Measurements from ENCODE around the gene DOK3. TPM values are rescaled to one million over a fixed set of nuclear protein-coding genes. Genes with fewer than 3 reads are reported as not detected.

DOK3 gene
- polyA plus RNA-seq, 4 donors: 3.1 to 6.0 (median 4.1) TPM

DNA sequence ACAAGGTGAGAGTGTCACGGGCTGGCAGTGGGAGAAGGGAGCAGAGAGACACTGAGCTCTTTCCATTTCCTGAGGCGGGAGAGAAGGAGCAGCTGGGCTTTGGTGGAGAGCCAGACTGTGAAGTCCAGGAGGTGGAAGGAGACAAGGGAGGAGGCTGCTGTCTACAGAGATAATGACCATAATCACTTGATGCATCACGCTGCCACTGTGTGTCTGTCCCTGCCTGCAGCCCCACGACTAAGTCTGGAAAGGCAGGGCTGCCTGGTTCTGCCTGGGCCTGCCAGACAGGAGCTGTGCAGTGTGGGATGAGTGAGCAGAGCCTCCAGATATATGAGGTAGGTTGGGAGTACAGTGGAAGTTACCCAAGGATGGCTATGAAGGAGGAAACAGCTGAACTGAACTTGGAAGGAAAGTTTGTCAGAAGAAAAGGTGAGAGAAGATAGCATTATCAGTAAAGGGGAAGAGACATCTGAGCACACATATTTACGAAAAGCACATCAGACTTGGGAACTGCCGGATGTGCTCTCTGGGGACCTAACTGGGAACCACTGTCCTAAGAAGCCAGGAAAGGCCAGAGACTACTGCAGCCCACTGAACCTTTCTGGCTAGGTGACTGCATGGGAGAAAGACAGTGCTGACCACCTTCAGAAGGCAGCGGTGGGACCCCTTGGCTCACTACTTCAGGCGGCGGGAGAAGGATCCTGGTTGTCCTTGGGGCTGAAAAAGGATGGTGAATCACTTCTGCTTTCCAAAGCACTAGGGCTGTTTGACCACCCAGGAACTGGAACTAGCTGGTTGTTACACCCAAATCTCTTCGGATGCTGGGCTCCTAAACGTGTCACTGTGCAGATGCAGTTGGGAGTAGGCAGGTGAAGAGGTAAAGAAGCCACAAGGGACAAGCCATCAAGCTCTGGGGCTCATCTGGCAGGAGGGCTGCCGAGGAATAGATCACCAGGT is 19.9 kb upstream of the DOK3 start:
- no peak for FAIRE-seq
- H3K27ac ChIP-seq (ENCODE audit: low read depth in 1 of 3, low read length in 2 of 3): no peak overlapping the region

DNA sequence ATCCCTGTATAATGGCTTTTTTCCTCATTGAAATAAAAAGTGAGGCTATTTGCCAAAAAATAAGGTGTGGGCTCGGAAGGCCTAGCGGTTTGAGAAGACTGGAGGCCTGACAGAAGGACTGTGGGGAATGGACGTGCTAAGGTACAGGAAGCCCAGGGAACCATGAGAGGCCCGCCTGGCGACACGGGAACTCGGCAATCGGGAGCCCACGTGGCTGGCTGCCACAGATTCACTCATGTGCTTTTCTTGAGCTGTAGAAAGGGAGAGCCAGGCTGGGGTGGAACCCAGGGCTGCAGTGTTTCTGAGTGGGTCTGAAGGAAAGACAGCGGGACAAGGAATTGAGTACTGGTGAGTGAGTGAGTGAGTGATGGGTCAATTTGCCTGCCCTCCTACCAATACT is 19.0 kb upstream of the DOK3 start:
- H3K9me3 ChIP-seq (ENCODE audit: control insufficient read depth in 2 of 2, insufficient read depth in 1 of 2, low read depth in 1 of 2, low read length in 1 of 2): no peaks in the 10 kb centered on the region
- peaks cover 6 to 98% (median 25%) of the 10 kb centered on the region in 3 donors for H3K36me3 ChIP-seq (ENCODE audit: control insufficient read depth in 3 of 3, insufficient read depth in 2 of 3, low read depth in 1 of 3, low read length in 3 of 3)
- H3K27me3 ChIP-seq (ENCODE audit: control insufficient read depth in 3 of 3, insufficient read depth in 3 of 3, low read length in 3 of 3): no peaks in the 10 kb centered on the region
- no peak overlapping the region for H3K27ac ChIP-seq (ENCODE audit: low read depth in 1 of 3, low read length in 2 of 3)
- FAIRE-seq (no peak), DNase-seq (no peak)
- 89 to 94% (median 91%) methylated on average over 10 of the region's 10 CpGs for WGBS, 3 donors
- no peaks in the 10 kb centered on the region for H3K4me1 ChIP-seq (ENCODE audit: control insufficient read depth in 3 of 3, insufficient read depth in 2 of 3, low read depth in 1 of 3, low read length in 2 of 3)
- no peak overlapping the region for H3K4me3 ChIP-seq (ENCODE audit: low read depth in 1 of 3, low read length in 3 of 3)

More for the DNA sequence above, 19.9 kb upstream of the DOK3 start:
- WGBS, 3 donors: 89 to 92% (median 91%) methylated on average over 12 of the region's 12 CpGs
- no peaks in the 10 kb centered on the region for H3K4me1 ChIP-seq (ENCODE audit: control insufficient read depth in 3 of 3, insufficient read depth in 2 of 3, low read depth in 1 of 3, low read length in 2 of 3)
- DNase-seq: no peak
- H3K27me3 ChIP-seq (ENCODE audit: control insufficient read depth in 3 of 3, insufficient read depth in 3 of 3, low read length in 3 of 3): no peaks in the 10 kb centered on the region
- no peak overlapping the region for H3K4me3 ChIP-seq (ENCODE audit: low read depth in 1 of 3, low read length in 3 of 3)
- H3K9me3 ChIP-seq (ENCODE audit: control insufficient read depth in 2 of 2, insufficient read depth in 1 of 2, low read depth in 1 of 2, low read length in 1 of 2): no peaks in the 10 kb centered on the region
- H3K36me3 ChIP-seq (ENCODE audit: control insufficient read depth in 3 of 3, insufficient read depth in 2 of 3, low read depth in 1 of 3, low read length in 3 of 3): peaks cover 6 to 95% (median 24%) of the 10 kb centered on the region in 3 donors

DNA sequence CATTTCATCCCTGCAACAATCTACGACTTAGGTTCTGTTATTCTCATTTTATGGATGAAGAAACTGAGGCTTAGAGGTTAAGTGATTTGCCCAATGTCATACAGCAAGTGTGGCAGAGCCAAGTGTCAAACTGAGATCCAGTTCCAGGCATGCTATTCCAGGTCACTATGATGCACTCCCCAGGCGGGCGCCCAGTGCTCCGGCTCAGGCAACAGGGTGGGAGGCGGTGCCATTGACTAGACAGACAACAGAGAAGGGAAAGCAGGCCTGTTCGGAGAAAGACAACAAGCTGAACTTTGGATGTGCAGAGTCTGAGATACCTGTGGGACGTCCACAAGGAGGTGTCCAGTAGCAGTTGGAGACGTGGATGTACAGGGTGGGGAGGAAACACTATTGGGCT is 18.0 kb upstream of the DOK3 start:
- peaks cover 6 to 93% (median 29%) of the 10 kb centered on the region in 3 donors for H3K36me3 ChIP-seq (ENCODE audit: control insufficient read depth in 3 of 3, insufficient read depth in 2 of 3, low read depth in 1 of 3, low read length in 3 of 3)
- FAIRE-seq (no peak), DNase-seq (no peak)
- no peaks in the 10 kb centered on the region for H3K4me1 ChIP-seq (ENCODE audit: control insufficient read depth in 3 of 3, insufficient read depth in 2 of 3, low read depth in 1 of 3, low read length in 2 of 3)
- no peak overlapping the region for H3K27ac ChIP-seq (ENCODE audit: low read depth in 1 of 3, low read length in 2 of 3)
- H3K9me3 ChIP-seq (ENCODE audit: control insufficient read depth in 2 of 2, insufficient read depth in 1 of 2, low read depth in 1 of 2, low read length in 1 of 2): no peaks in the 10 kb centered on the region
- WGBS, 3 donors: 93 to 97% (median 96%) methylated on average over 8 of the region's 8 CpGs
- H3K4me3 ChIP-seq (ENCODE audit: low read depth in 1 of 3, low read length in 3 of 3): no peak overlapping the region
- no peaks in the 10 kb centered on the region for H3K27me3 ChIP-seq (ENCODE audit: control insufficient read depth in 3 of 3, insufficient read depth in 3 of 3, low read length in 3 of 3)

DNA sequence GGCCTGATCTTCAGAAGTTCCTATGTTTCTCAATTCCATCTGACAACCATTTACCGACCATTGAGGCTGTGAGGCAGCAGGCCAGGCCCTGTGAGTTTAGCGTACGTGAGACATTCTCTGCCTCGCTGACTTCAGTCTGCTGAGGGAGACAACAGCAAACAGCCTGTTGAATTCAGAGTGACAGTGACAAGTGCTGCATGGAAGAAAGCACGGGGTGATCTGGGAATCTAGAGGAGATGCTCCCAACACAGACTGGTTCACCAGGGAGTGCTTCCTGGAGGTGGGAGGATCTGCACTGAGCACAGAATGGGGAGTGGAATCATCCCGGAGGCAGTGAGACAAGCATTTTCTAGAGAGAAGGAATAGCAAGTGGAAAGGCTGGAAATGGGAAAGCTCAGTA is 17.2 kb upstream of the DOK3 start:
- H3K4me3 ChIP-seq (ENCODE audit: low read depth in 1 of 3, low read length in 3 of 3): no peak overlapping the region
- no peak for FAIRE-seq
- no peak for DNase-seq
- 90 to 92% (median 90%) methylated on average over 6 of the region's 6 CpGs for whole genome bisulfite sequencing, 3 donors
- peaks cover 6 to 89% (median 29%) of the 10 kb centered on the region in 3 donors for H3K36me3 ChIP-seq (ENCODE audit: control insufficient read depth in 3 of 3, insufficient read depth in 2 of 3, low read depth in 1 of 3, low read length in 3 of 3)
- no peaks in the 10 kb centered on the region for H3K4me1 ChIP-seq (ENCODE audit: control insufficient read depth in 3 of 3, insufficient read depth in 2 of 3, low read depth in 1 of 3, low read length in 2 of 3)
- no peak overlapping the region for H3K27ac ChIP-seq (ENCODE audit: low read depth in 1 of 3, low read length in 2 of 3)
- no peaks in the 10 kb centered on the region for H3K27me3 ChIP-seq (ENCODE audit: control insufficient read depth in 3 of 3, insufficient read depth in 3 of 3, low read length in 3 of 3)
- no peaks in the 10 kb centered on the region for H3K9me3 ChIP-seq (ENCODE audit: control insufficient read depth in 2 of 2, insufficient read depth in 1 of 2, low read depth in 1 of 2, low read length in 1 of 2)

DNA sequence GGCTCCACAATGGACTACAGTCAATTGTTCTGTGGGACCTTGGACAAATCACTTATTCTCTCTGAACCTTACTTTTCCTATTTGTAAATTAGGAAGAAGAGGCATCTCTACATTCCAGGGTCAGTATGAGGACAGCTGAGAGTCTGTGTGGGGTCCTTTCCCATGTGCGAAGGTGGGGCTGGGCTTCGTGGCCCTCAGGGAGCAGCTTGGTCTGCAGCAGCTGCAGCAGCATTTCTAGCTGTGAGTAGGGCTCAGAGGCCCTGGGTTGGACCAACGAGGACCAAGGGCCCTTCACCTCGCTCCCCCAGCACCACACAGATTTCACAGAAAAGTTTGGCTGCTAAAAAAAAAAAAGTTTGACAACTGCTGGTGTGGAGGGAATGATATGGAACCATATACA is 16.6 kb upstream of the DOK3 start:
- Histone ChIP-seq H3K9me3 (ENCODE audit: control insufficient read depth in 2 of 2, insufficient read depth in 1 of 2, low read depth in 1 of 2, low read length in 1 of 2) (no peaks in the 10 kb centered on the region), H3K36me3 (ENCODE audit: control insufficient read depth in 3 of 3, insufficient read depth in 2 of 3, low read depth in 1 of 3, low read length in 3 of 3) (peaks cover 5 to 89% (median 26%) of the 10 kb centered on the region in 3 donors), H3K27me3 (ENCODE audit: control insufficient read depth in 3 of 3, insufficient read depth in 3 of 3, low read length in 3 of 3) (no peaks in the 10 kb centered on the region), H3K4me1 (ENCODE audit: control insufficient read depth in 3 of 3, insufficient read depth in 2 of 3, low read depth in 1 of 3, low read length in 2 of 3) (no peaks in the 10 kb centered on the region), H3K4me3 (ENCODE audit: low read depth in 1 of 3, low read length in 3 of 3) (no peak overlapping the region), H3K27ac (ENCODE audit: low read depth in 1 of 3, low read length in 2 of 3) (no peak overlapping the region)
- DNase-seq (no peak), FAIRE-seq (no peak)
- WGBS, 3 donors: 94 to 96% (median 95%) methylated on average over 4 of the region's 4 CpGs

DNA sequence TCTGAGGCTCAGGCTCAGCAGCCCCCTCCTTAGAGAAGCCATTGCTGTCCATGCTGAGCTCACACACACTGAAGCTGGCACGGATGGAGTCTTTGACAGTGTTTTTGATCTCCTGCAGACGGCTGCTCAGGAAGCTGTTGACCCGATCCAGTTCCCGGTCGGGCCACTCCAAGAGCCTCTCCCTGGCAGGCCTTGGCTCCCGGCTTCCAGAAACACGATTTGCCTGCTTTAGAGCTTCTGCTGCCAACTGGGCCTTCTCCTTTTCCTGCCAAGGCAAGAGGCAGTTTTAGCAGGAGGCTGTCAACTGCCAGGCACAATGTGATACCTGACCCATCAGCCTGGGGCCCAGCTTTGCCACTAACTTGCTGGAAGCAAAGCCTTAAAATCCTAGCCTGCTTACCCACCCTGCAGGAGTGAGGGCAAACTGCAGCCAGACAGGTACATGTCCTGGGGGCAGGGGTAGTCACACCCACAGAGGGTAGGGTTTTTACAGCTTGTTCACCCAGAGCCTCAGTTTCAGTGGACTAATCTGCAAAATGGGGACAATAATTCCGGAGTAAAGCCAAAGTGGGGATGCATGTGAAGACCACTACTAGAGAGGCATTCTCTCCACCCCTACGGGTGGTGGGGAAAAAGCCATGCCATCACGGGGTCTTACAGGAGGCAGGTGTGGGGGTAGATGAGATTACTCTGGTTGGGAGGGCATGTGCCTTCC is 15.5 kb upstream of the DOK3 start:
- WGBS, 3 donors: 88 to 95% (median 92%) methylated on average over 10 of the region's 10 CpGs
- DNase-seq (no peak), FAIRE-seq (no peak)
- no peaks in the 10 kb centered on the region for H3K9me3 ChIP-seq (ENCODE audit: control insufficient read depth in 2 of 2, insufficient read depth in 1 of 2, low read depth in 1 of 2, low read length in 1 of 2)
- no peaks in the 10 kb centered on the region for H3K27me3 ChIP-seq (ENCODE audit: control insufficient read depth in 3 of 3, insufficient read depth in 3 of 3, low read length in 3 of 3)
- peaks cover 9 to 89% (median 29%) of the 10 kb centered on the region in 3 donors for H3K36me3 ChIP-seq (ENCODE audit: control insufficient read depth in 3 of 3, insufficient read depth in 2 of 3, low read depth in 1 of 3, low read length in 3 of 3)
- H3K4me1 ChIP-seq (ENCODE audit: control insufficient read depth in 3 of 3, insufficient read depth in 2 of 3, low read depth in 1 of 3, low read length in 2 of 3): no peaks in the 10 kb centered on the region
- no peak overlapping the region for H3K4me3 ChIP-seq (ENCODE audit: low read depth in 1 of 3, low read length in 3 of 3)
- no peak overlapping the region for H3K27ac ChIP-seq (ENCODE audit: low read depth in 1 of 3, low read length in 2 of 3)

DNA sequence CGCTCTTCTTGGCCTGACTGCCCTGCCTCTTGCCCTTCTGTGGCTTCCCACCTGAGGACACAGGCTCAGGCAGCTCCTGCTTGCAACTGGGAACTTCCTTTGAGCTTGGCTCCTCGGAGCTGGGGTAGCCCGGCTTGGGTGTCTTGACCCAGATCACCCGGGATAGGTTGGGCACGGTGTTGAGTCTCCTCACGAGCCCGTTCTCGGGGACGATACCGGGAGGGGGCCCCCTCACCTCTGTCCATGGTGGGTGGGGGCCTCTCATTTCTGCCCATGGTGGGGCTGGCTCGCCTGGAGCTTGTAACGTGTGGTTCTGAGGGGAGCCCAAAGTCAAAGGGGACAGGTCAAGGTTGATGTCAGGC is 14.9 kb upstream of the DOK3 start:
- H3K4me3 ChIP-seq (ENCODE audit: low read depth in 1 of 3, low read length in 3 of 3): no peak overlapping the region
- no peaks in the 10 kb centered on the region for H3K9me3 ChIP-seq (ENCODE audit: control insufficient read depth in 2 of 2, insufficient read depth in 1 of 2, low read depth in 1 of 2, low read length in 1 of 2)
- peaks cover 9 to 89% (median 26%) of the 10 kb centered on the region in 3 donors for H3K36me3 ChIP-seq (ENCODE audit: control insufficient read depth in 3 of 3, insufficient read depth in 2 of 3, low read depth in 1 of 3, low read length in 3 of 3)
- DNase-seq (no peak), FAIRE-seq (no peak)
- no peak overlapping the region for H3K27ac ChIP-seq (ENCODE audit: low read depth in 1 of 3, low read length in 2 of 3)
- 91 to 95% (median 94%) methylated on average over 12 of the region's 12 CpGs for WGBS, 3 donors
- H3K27me3 ChIP-seq (ENCODE audit: control insufficient read depth in 3 of 3, insufficient read depth in 3 of 3, low read length in 3 of 3): no peaks in the 10 kb centered on the region
- H3K4me1 ChIP-seq (ENCODE audit: control insufficient read depth in 3 of 3, insufficient read depth in 2 of 3, low read depth in 1 of 3, low read length in 2 of 3): no peaks in the 10 kb centered on the region

DNA sequence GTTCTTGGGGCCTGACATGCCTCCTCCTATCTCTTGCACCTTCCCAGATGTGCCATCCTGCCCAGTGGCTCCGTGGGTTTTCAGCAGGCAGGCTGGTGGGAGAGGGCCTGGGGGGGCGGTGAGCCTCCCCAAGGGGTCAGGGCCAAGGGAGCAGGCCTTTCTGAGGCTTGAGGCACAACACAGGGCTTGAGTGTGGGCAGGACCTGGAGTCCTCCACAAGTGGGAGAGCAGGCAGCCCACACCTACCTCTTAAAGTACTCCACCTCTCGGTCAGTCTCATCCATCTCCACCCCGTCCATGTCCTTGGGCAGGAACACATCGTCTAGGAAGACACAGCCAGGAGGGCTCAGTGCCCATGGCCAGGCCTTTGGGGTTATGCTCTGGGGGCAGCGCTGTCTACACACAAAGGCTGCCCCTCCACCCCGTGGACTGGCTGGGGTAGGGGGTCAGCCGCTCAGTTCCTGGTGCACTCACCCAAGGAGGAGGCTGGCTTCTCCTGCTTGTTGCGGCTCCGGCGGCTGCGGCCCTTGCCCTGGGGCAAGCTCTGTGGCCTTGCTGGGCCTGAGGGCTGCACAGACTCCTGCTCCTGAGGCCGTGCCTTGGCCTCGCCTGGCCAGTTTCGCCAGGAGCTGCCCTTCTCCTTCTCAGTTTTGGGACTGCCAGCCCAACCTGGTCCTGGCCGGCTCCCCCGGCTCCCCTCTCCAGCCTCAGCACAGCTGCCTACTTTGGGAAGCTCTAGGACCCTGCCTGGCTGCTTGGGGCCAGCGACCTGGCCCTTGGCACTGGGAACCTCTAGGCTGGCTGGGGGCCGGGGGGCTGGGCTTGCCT is 14.3 kb upstream of the DOK3 start:
- no peak for DNase-seq
- no peak for FAIRE-seq
- Histone ChIP-seq H3K36me3 (ENCODE audit: control insufficient read depth in 3 of 3, insufficient read depth in 2 of 3, low read depth in 1 of 3, low read length in 3 of 3) (peaks cover 9 to 88% (median 25%) of the 10 kb centered on the region in 3 donors), H3K4me3 (ENCODE audit: low read depth in 1 of 3, low read length in 3 of 3) (no peak overlapping the region), H3K9me3 (ENCODE audit: control insufficient read depth in 2 of 2, insufficient read depth in 1 of 2, low read depth in 1 of 2, low read length in 1 of 2) (no peaks in the 10 kb centered on the region), H3K27me3 (ENCODE audit: control insufficient read depth in 3 of 3, insufficient read depth in 3 of 3, low read length in 3 of 3) (no peaks in the 10 kb centered on the region), H3K27ac (ENCODE audit: low read depth in 1 of 3, low read length in 2 of 3) (no peak overlapping the region), H3K4me1 (ENCODE audit: control insufficient read depth in 3 of 3, insufficient read depth in 2 of 3, low read depth in 1 of 3, low read length in 2 of 3) (peaks cover 0 to 3% (median 0%) of the 10 kb centered on the region in 3 donors)
- WGBS, 3 donors: 95 to 96% (median 96%) methylated on average over 17 to 19 of the region's 19 CpGs
